ENCODE data around the gene HCRTR1. TPM values are rescaled to one million over a fixed set of nuclear protein-coding genes. Genes with fewer than 3 reads are reported as not detected.

HCRTR1 gene
- total and polyA plus RNA-seq, 11 donors, result 0.21 to 0.82 (median 0.30) TPM; not detected in 4

GRCh38 chr1:31660871-31661455 lies 43.5 kb downstream of the HCRTR1 start:
- DNase-seq (peak in 1 of 5 donors; percentile 46), ATAC-seq (no peak)
- H3K27ac ChIP-seq, result no peak overlapping the region
- peaks cover 0 to 4% (median 0%) of the 10 kb centered on the region in 12 donors for H3K4me1 ChIP-seq
- WGBS, 4 donors, result 89 to 97% (median 92%) methylated on average over 4 of the region's 4 CpGs
- H3K36me3 ChIP-seq, result peaks cover 0 to 35% (median 0%) of the 10 kb centered on the region in 9 donors
- TF ChIP-seq CTCF (IDR thresholded peaks at IDR 0.05) (no peak), POLR2A (IDR thresholded peaks at IDR 0.05) (no peak)
- H3K9me3 ChIP-seq, result no peaks in the 10 kb centered on the region
- H3K4me3 ChIP-seq, result no peak overlapping the region
- no peaks in the 10 kb centered on the region for H3K27me3 ChIP-seq
- intact Hi-C loops (cut with DNase I), result loop anchor here in 9 of 10 donors (5.0 to 10.0 kb wide), 7 partner anchors 56 to 404 kb away; no protein-coding TSS in a partner anchor

DNA sequence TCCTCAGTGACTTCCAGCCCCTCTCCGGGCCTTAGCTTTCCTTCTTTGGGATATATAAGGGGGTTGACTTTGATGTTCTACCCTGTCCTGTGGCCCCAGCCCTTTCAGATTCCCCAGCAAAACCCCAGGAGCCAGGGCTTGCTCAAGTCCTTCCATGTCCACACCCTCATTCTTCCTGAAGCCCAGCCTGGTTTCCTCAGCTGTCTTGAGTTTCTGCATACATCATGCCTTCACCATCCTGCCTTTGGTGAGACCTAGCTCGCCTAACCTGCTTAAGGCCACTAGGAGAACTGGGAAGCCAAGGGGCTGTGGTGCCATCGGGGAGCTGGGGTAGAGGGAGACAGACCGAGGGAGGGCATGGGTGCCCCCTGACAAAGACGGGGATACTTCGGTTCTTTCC lies 44.4 kb downstream of the HCRTR1 start:
- DNase-seq (no peak), ATAC-seq (no peak)
- Histone ChIP-seq H3K9me3 (no peaks in the 10 kb centered on the region), H3K4me3 (no peak overlapping the region), H3K27me3 (no peaks in the 10 kb centered on the region), H3K4me1 (peaks cover 0 to 12% (median 7%) of the 10 kb centered on the region in 12 donors), H3K36me3 (peaks cover 0 to 26% (median 0%) of the 10 kb centered on the region in 9 donors), H3K27ac (no peak overlapping the region)
- intact Hi-C loops (cut with DNase I), result loop anchor here in 9 of 10 donors (5.0 to 10.0 kb wide), 7 partner anchors 55 to 403 kb away; no protein-coding TSS in a partner anchor
- WGBS, 4 donors, result 93 to 98% (median 95%) methylated on average over 6 of the region's 6 CpGs
- TF ChIP-seq POLR2A (IDR thresholded peaks at IDR 0.05) (no peak), CTCF (IDR thresholded peaks at IDR 0.05) (no peak)

DNA sequence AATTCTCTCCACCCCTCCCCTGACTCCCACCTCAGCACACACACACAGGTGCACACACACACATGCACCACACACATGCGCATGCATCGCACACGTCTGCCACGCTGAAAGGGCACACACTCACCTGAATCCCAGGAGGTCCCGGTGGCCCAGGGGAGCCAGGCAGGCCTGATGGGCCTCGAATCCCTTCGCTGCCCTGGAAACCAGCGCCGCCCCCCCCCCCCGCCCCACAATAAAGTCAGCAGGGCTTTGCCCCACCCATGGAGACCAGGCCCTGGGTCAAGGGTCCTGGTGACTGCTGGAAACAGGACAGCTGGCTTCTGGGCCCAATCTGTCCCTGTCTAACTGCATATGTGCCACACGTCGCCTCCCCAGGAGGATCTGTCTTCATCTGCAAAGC lies 45.0 kb downstream of the HCRTR1 start:
- no peak for ATAC-seq
- Histone ChIP-seq H3K4me1 (peaks cover 0 to 19% (median 10%) of the 10 kb centered on the region in 12 donors), H3K27me3 (no peaks in the 10 kb centered on the region), H3K4me3 (no peak overlapping the region), H3K27ac (no peak overlapping the region), H3K36me3 (peaks cover 0 to 22% (median 0%) of the 10 kb centered on the region in 9 donors), H3K9me3 (no peaks in the 10 kb centered on the region)
- no peak for DNase-seq
- TF ChIP-seq POLR2A (IDR thresholded peaks at IDR 0.05) (no peak), CTCF (IDR thresholded peaks at IDR 0.05) (no peak)
- 86 to 95% (median 95%) methylated on average over 6 to 12 of the region's 12 CpGs for WGBS, 4 donors
- intact Hi-C loops (cut with DNase I), result loop anchor here in 9 of 10 donors (5.0 to 10.0 kb wide), 7 partner anchors 55 to 402 kb away; no protein-coding TSS in a partner anchor

DNA sequence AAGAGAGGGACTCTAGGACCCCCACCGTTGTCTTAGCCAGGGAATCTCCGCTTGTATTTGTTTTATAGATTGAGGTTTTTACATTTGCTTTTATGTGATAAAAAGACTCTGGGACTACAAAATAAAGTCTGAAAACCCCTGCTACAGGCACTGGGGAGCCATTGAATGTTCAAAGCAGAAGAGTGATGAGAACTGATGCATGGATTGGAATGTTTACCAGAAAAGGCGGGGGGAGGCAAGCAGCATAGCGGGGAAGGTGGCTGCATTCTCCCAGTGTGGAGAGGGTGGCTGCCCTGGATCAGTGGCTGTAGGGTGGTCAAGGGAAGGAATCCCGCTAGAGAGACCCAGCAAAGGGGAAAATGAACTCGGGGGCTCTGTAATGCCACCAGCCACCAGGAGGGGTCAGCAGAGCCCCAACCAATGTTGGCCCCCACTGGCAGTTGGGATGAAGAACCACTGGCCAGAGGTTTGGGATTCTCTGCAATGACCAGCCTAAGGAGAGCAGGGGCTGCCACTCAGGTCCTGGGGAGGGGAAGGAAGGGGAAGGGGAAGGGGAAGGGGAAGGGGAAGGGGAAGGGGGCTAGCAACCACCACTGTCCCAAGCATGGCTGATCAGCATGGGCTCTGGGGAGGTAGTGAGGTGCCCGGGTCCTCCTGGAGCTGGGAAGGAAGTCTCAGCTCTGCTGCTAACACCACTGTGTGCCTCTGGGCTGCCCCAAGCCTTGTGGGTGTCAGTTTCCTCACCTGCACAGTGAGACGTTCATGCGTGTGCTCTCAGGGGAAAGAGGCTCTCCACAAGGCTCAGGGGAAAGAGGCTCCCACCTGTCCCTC lies 46.3 kb downstream of the HCRTR1 start:
- WGBS, 4 donors, result 51 to 60% (median 54%) methylated on average over 7 to 9 of the region's 9 CpGs
- no peaks in the 10 kb centered on the region for H3K9me3 ChIP-seq
- no peaks in the 10 kb centered on the region for H3K27me3 ChIP-seq
- peak; percentile 50 to 76 (median 58) for DNase-seq
- peaks cover 0 to 10% (median 0%) of the 10 kb centered on the region in 9 donors for H3K36me3 ChIP-seq
- H3K27ac ChIP-seq, result no peak overlapping the region
- intact Hi-C loops (cut with DNase I), result loop anchor here (1.0 to 10.0 kb wide), 14 partner anchors 51 to 401 kb away; no protein-coding TSS in a partner anchor
- ATAC-seq, result peak; percentile 23 to 55 (median 42)
- H3K4me1 ChIP-seq, result peaks cover 0 to 25% (median 10%) of the 10 kb centered on the region in 12 donors
- peak; percentile 85 to 96 (median 88) for TF ChIP-seq CTCF (IDR thresholded peaks at IDR 0.05)
- TF ChIP-seq POLR2A (IDR thresholded peaks at IDR 0.05), result no peak
- no peak overlapping the region for H3K4me3 ChIP-seq

Data from heart left ventricle (tissue), 16 donors.